ENCODE measurements around the gene NANOS1. TPM values are rescaled to one million over a fixed set of nuclear protein-coding genes. Genes with fewer than 3 reads are reported as not detected.

The NANOS1 gene, protein sequence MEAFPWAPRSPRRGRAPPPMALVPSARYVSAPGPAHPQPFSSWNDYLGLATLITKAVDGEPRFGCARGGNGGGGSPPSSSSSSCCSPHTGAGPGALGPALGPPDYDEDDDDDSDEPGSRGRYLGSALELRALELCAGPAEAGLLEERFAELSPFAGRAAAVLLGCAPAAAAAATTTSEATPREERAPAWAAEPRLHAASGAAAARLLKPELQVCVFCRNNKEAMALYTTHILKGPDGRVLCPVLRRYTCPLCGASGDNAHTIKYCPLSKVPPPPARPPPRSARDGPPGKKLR
- 1.6 to 3.2 TPM (median 2.9 TPM) in 5 replicates for total RNA-seq (2022; extraction: Qiagen RNA extraction)

DNA sequence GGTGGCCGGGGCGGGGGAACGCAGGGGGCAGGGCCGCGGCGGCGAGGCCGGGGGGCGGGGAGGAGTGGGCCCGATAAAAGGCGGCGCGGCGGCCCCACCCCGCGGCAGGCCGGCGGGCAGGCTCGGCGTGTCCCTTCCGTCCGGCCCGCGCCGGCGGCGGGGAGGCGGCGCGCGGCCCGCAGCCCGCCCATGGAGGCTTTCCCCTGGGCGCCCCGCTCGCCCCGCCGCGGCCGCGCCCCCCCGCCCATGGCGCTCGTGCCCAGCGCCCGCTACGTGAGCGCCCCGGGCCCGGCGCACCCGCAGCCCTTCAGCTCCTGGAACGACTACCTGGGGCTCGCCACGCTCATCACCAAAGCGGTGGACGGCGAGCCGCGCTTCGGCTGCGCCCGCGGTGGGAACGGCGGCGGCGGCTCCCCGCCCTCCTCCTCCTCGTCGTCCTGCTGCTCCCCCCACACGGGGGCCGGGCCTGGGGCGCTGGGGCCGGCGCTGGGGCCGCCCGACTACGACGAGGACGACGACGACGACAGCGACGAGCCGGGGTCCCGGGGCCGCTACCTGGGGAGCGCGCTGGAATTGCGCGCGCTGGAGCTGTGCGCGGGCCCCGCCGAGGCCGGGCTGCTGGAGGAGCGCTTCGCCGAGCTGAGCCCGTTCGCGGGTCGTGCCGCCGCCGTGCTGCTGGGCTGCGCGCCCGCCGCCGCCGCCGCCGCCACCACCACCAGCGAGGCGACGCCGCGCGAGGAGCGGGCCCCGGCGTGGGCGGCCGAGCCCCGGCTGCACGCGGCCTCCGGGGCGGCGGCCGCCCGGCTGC, at the start of gene NANOS1:
Gene NANOS1 (plus strand): TSS at position 102 of the 808 bp plus-strand sequence. CDS start 88 bp downstream, at position 190.

DNA sequence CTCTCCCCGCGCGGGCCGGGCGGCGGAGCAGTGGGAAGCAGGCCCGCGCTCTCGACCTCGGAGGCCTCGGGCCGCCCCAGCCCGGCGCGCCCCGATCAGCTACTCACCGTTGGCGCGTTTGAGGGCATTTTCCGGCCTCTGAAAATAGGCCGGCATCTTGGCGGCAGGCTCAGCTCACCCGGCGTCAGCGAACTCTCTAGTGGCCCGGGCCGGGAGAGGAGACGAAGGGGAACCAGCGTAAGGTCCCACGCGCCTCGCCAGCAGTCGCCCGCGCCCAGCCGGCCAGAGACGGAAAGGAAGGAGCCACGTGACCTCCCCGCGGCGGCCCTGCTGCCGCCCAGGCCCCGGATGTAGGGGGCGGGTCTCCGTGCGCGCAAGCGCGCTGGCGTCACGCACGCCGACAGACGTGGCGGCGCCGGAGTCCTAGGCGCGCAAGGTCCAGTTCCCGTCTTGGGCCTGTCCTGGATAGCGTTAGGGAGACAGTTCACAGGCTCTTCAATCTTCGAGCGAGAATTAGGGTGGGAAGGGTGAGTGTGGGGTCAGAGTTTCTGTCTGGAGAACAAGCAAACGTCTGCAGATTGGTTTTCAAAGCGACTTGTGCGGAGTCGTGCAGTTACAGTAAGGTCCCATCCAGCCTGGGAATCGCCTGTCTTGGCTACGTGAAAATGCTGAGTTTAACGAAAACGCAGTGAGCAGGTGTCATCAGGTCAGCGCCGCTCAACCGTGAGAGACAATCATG, 51.2 kb downstream of the NANOS1 start, which contains the start of gene EIF3A:
Gene EIF3A (minus strand): TSS at position 297 of the 739 bp plus-strand sequence. CDS start 141 bp downstream, at position 156.

Other genes starting within 250 kb of the NANOS1 start
- gene EIF3A, start 51.1 kb downstream of the NANOS1 start, total RNA-seq (2022; extraction: Qiagen RNA extraction): 111 to 155 TPM (median 134 TPM) in 5 replicates
- 46.8 to 63.6 TPM (median 58.5 TPM) in 5 replicates for gene DENND10, start 74.4 kb downstream of the NANOS1 start, total RNA-seq (2022; extraction: Qiagen RNA extraction)
- gene SFXN4, start 136.0 kb downstream of the NANOS1 start, total RNA-seq (2022; extraction: Qiagen RNA extraction): 43.3 to 53.1 TPM (median 48.2 TPM) in 5 replicates
- 299 to 330 TPM (median 326 TPM) in 5 replicates for gene PRDX3, start 149.1 kb downstream of the NANOS1 start, total RNA-seq (2022; extraction: Qiagen RNA extraction)
- 10.9 to 12.7 TPM (median 12.1 TPM) in 5 replicates for gene GRK5, start 177.9 kb downstream of the NANOS1 start, total RNA-seq (2022; extraction: Qiagen RNA extraction)

Data from A549 treated with CORT108297 at 1 μM for 4 hours (cell line).